SKM-1 (cell line): ENCODE results near the gene SMAD3.

Experiments
- DNase-seq: peaks from one replicate; lab custom pipeline; 2025; ENCODE audit not compliant: unreplicated experiment; lab: John Stamatoyannopoulos, UW

The SMAD3 gene

GRCh38 chr15:67035886-67036285 is 29.5 kb upstream of the SMAD3 start:
- no peak for DNase-seq

GRCh38 chr15:67036775-67037555 is 28.4 kb upstream of the SMAD3 start:
- no peak for DNase-seq

GRCh38 chr15:67037694-67038093 is 27.7 kb upstream of the SMAD3 start:
- DNase-seq = no peak

DNA sequence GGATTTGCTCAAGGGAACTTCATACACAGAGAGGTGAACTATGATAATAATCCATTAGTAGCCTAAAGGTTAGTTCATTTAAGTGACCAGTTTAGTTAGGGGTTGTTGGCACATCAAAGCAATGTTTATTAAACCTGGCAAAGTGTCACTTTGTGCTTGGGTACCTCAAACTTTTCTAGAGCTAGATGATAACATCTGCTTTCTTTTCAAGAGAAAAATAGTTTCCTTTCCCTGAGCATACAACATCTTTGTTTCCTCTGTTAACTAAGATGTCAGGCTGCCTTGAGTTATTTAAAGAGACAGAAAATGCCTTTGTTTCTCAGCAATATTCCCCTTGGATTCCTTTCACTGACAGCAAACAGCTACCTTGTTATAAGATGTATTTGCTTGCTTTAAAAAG is 26.7 kb upstream of the SMAD3 start:
- DNase-seq = no peak

DNA sequence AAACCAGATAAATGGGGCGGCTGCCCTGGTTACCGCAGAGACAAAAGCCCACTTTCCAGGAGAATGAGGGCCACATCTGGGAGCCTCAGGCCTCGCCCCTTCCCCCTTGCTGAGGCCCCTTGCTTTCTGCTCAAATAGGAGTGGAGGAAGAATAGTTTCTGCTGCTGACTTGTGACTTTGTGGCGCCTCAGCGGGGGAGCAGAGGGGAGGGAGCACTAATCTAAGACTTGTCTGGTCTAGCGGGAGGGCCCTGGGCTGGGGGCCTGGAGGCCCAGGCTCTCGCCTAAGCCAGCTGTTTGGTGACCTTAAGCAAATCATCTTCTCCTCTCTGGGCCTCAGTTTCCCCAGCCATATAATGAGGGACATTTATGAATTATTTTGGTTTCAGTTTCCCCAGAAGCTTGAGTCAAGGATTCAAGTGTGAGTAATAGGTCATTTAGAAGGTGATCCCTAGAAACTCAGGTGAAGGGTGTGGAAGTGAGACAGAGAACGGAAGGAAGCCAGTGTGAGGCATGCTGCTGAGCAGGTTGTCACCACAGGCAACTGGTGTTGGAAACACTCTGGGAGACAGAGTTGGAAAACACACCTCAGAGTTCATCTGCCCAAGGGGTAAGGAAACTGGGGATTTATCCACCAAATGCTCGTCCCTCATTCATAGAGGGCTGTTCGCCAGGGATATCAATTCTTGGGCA is 25.9 kb upstream of the SMAD3 start:
- no peak for DNase-seq

- DNase-seq = no peak
These were observed 25.1 kb upstream of the SMAD3 start for GRCh38 chr15:67040277-67040676.

DNA sequence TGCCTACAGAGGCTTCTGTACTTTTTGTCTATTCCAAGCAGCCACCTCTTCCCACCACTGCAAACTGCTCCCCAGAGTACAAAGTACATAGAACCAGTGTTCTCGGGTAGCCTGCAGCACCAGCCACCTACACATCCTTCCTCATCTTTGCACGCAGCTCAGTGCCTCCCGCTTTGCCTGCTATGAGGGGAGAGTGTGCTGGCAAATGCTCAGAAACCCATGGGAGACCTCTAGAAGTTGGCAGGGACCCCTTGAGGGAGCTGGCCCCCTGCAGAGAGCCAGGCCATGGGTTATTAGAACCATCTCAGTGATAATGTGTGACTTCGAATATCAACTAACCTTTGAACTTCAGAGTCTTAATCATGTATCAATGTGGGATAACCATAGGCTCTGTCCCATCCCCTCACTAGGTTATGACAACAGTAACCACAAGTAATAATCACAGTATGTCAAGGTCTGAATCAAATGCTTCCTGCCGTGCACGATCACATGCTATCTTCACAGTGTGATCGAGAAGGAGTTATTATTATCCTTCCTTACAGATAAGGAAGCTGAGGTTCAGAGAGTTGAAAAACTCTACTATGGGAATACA is 22.8 kb upstream of the SMAD3 start:
- DNase-seq = no peak

DNA sequence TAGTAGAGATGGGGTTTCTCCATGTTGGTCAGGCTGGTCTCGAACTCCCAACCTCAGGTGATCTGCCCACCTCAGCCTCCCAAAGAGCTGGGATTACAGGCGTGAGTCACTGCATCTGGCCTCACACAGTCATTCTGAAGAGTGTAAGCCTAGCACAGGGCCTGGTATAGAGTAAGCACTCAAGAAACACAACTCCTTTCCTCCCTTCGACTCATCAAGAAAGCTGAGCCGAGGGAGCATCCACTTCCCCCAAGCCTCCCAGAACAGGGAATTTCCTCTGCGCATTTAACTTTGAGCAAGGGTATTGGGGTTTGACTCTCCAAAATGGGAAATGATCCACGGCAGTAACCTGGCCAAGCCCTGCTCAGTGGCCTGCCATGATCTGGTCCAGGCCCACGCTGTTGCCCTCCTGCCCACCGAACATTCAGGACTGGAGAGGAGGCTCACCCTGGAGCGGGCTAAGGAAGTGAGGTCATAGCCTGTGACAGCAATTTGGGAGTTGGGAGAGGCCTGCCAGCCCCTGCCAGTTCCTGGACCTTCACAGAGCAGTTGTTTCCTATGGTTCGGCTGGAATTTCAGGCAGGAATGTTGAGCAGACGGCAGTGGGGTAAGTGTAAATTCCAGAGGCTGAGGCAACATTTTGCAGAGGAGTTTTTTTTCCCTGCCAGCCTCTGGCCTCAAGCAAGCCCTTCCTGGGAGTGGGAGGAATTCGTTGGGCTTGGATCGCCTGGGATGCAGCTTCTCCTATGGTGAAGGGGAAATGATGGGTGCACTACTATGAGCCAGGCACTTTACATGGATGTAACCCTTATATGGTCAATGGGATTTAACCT is 21.2 kb upstream of the SMAD3 start:
- DNase-seq = no peak

DNA sequence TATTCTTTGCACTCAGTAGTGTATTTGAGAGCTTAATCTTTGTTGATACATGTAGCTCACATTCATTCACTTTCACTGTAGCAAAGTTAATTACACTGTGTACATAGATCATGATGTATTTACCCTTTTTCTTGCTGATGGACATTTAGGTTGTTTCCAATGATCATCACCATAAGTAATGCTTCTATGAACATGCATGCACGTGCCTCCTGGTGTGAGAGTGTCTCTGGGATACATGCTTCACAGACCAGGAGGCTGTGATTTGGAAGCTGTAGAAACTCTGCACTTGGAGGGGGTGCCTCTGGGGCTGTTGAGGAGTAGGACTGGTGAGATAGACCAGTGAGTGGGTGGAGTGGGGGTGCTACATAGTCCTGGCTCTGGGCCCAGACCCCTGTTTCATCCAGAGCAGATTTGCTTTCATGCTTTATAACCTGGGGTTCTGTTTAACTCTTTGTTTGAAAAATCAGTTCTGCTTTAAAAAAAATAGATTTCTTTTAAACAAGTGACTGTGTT is 18.2 kb upstream of the SMAD3 start:
- DNase-seq = no peak

GRCh38 chr15:67048281-67049279 is 16.8 kb upstream of the SMAD3 start:
- peak; percentile 33 for DNase-seq

GRCh38 chr15:67049351-67050044 is 15.9 kb upstream of the SMAD3 start:
- no peak for DNase-seq

DNA sequence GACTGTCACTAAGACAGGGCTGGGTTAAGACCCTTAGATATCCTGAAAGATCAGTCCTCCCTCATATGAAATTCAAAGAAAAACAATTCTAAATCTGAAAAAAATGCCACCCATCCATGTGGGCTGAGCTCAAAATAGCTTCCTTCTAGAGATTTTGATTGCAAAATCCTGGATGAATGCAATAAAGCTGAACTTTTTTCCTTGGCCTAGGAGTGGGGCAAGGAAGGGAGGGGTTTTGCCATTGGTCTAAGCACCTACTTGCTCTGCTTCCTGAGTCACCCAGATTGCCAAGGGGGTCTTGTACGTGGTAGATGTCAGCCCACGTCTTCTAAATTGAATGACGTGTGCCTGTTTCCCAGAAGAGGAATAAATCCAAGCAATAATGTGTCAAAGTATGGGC is 15.3 kb upstream of the SMAD3 start:
- DNase-seq = no peak

DNA sequence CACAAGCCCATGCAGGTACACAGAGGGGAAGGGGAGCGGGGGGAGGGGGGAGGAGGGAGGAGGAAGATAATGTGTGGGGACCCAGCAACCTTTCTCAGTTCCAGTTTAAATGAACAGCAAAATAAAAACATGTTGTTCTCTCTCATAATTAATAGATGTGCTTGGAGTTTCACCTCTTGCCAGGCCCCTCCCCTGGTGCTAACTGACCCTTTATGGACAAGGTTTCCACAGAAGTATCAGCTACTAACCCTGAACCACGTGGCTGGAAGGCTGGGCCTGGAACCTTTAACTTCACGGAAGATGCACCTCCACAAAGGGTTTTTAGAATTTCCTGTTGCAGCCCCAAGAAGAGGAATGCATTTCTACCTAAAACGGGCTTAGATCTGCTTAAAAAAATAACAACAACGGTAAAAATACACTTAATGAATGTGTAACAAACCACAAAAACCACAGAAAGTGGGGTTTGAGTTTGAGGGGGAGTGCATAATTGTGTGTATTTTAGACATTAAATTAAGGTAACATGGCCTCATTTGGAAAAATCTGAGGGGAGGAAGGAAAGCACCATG is 14.8 kb upstream of the SMAD3 start:
- no peak for DNase-seq

DNA sequence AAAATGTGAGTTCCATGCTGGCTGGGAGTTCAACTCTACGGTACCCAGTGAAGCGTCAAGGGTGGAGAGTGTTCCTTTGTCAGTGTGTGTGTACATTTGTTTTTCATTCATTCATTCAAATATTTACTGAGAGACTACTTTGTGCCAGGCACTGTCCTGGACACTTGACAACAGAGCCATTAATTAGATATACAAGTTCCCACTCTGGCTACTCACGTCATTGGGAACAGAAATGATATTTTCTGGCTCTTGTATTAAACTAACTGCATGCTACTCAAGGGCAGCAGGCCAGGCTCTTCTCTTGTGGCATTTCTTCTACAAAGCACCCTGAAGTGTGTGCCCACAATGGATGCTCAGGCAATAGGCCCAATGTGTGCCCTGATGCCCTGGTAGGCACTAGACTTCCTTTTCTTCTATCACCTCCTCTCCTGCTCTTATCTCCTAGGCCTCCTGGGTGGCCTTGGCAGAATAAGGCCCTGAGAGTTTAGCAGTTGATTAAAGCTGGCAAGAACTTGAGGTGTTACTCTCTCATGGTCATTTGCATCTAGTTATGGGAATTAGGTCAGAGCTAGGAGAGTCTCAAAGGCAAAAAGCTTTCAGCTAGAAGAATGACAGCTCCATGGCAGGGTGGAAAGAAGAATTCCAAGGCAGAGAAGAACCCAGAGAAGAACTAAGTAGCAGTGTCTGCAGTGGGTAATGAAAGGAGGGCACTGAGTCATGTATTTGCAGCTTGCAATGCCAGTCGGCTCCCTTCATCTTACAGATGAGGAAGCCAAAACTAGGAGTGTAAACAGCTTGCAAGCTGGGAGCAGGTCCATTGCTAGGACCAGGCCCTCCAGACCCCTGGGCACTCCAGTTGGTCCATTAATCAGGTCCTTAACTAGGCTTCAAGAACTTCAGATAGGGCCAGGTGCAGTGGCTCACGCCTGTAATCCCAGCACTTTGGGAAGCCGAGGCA is 14.0 kb upstream of the SMAD3 start:
- DNase-seq = no peak

DNA sequence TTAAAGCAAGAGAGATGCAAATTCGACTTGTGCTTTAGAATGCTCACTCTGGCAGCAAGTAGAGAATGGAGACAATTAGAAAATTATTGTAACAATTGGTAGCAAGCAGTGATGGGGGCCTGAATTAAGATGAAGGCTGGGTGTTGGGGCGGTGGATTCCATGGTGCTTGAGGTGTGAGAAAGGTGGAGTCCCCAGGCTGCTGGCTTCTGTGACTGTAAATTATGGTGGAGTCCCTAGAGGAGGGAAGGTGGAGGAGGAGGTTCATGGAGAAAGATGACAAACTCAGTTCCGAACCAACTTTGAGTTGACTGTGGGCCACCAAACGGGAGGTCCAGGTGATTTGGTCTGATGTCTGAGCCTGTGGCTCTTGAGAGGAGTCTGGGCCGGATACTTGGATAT is 10.7 kb upstream of the SMAD3 start:
- DNase-seq = no peak

GRCh38 chr15:67059127-67059553 is 6.3 kb upstream of the SMAD3 start:
- DNase-seq = no peak

GRCh38 chr15:67061811-67062368 is 3.5 kb upstream of the SMAD3 start:
- no peak for DNase-seq
